GM23338 (cell line): Measurements from ENCODE around the gene SCNN1B. TPM values are rescaled to one million over a fixed set of nuclear protein-coding genes. Genes with fewer than 3 reads are reported as not detected.

Source experiments
- ATAC-seq: fragments of 200-7000 bp; cut with Tn5 transposase; 3 replicates; pipeline ENCODE4 v1.9.1; 2020
- DNase-seq: peaks from one replicate; pipeline ENCODE4 v3.0.0-alpha.2; 2015; ENCODE audit warnings: low spot score
- H2AFZ ChIP-seq: fragments of 200-600 bp; sonication (generic); 2 replicates; pipeline ENCODE4 v1.8.0; 2016; ENCODE audit warnings: antibody characterized with exemption, mild to moderate bottlenecking, moderate library complexity
- H3F3A ChIP-seq: fragments of 200-600 bp; sonication (generic); replicated peaks from 2 replicates; pipeline ENCODE4 v1.8.0; 2017; ENCODE audit warnings: antibody characterized with exemption, mixed run types, low read depth
- H3K27ac ChIP-seq: fragments of 200-600 bp; sonication (generic); 2 replicates; pipeline ENCODE4 v1.6.1; 2016; ENCODE audit warnings: low read depth
- H3K27me3 ChIP-seq: fragments of 200-600 bp; sonication (generic); 2 replicates; pipeline ENCODE4 v1.8.0; 2016; ENCODE audit warnings: mild to moderate bottlenecking, mixed run types, moderate library complexity; ENCODE audit not compliant: insufficient read depth
- H3K36me3 ChIP-seq: fragments of 200-600 bp; sonication (generic); 2 replicates; pipeline ENCODE4 v1.8.0; 2016; ENCODE audit warnings: mild to moderate bottlenecking; ENCODE audit not compliant: insufficient read depth
- H3K4me1 ChIP-seq: fragments of 200-600 bp; sonication (generic); 2 replicates; pipeline ENCODE4 v1.8.0; 2016; ENCODE audit warnings: mild to moderate bottlenecking, moderate library complexity; ENCODE audit not compliant: insufficient read depth
- H3K4me2 ChIP-seq: fragments of 200-600 bp; sonication (generic); 2 replicates; pipeline ENCODE4 v1.7.1; 2017; ENCODE audit warnings: mixed run types
- H3K4me3 ChIP-seq: fragments of 200-600 bp; sonication (generic); 2 replicates; pipeline ENCODE4 v1.6.1; 2016; ENCODE audit warnings: mixed run types
- H3K79me2 ChIP-seq: fragments of 200-600 bp; sonication (generic); replicated peaks from 2 replicates; pipeline ENCODE4 v1.8.0; 2017; ENCODE audit warnings: mild to moderate bottlenecking; ENCODE audit not compliant: insufficient read depth
- H3K9me2 ChIP-seq: fragments of 200-600 bp; sonication (generic); 2 replicates; pipeline ENCODE4 v1.8.0; 2017; ENCODE audit not compliant: insufficient read depth
- H4K20me1 ChIP-seq: fragments of 200-600 bp; sonication (generic); replicated peaks from 2 replicates; pipeline ENCODE4 v1.8.0; 2017; ENCODE audit warnings: mild to moderate bottlenecking; ENCODE audit not compliant: insufficient read depth
- H3K27ac Mint-ChIP-seq: 2 replicates; pipeline ENCODE4 v1.8.0; 2020; ENCODE audit warnings: inconsistent platforms, mild to moderate bottlenecking, moderate library complexity, mixed read lengths
- H3K27me3 Mint-ChIP-seq: 3 replicates; pipeline ENCODE4 v1.8.0; 2022; ENCODE audit warnings: low read depth, mild to moderate bottlenecking, moderate library complexity, mixed read lengths, inconsistent platforms; ENCODE audit not compliant: insufficient read depth, poor library complexity
- H3K36me3 Mint-ChIP-seq: 3 replicates; pipeline ENCODE4 v1.8.0; 2021; ENCODE audit warnings: low read depth, mild to moderate bottlenecking, inconsistent platforms, moderate library complexity, mixed read lengths
- H3K4me1 Mint-ChIP-seq: 3 replicates; pipeline ENCODE4 v1.8.0; 2020; ENCODE audit warnings: mild to moderate bottlenecking, inconsistent platforms, mixed read lengths
- H3K4me3 Mint-ChIP-seq: 3 replicates; pipeline ENCODE4 v1.8.0; 2021; ENCODE audit warnings: moderate library complexity, mild to moderate bottlenecking, inconsistent platforms, mixed read lengths
- H3K9me3 Mint-ChIP-seq: 3 replicates; pipeline ENCODE4 v1.8.0; 2020; ENCODE audit warnings: moderate library complexity, mild to moderate bottlenecking, inconsistent platforms, mixed read lengths
- CREB1 ChIP-seq: fragments of 250-450 bp; sonication (Bioruptor Pico); IDR thresholded peaks from 2 replicates; pipeline ENCODE4 v1.5.0; 2020; ENCODE audit warnings: low read depth, mild to moderate bottlenecking, moderate library complexity
- CTCF ChIP-seq, 2 experiments: fragments of 200-600 bp in 1 of 2; sonication (generic) in 1 of 2; conservative IDR thresholded peaks; 2 replicates each; pipeline versions ENCODE4 v1.5.1 to v1.6.1; 2016 to 2017; ENCODE audit warnings: antibody characterized with exemption in 2 of 2, low read depth in 2 of 2, mild to moderate bottlenecking in 2 of 2, moderate library complexity in 1 of 2
- ETS1 ChIP-seq: IDR thresholded peaks from 2 replicates; pipeline ENCODE4 v1.6.1; 2016; ENCODE audit warnings: antibody characterized with exemption
- EZH2 ChIP-seq: fragments of 200-600 bp; sonication (generic); IDR thresholded peaks from one replicate; pipeline ENCODE4 v1.8.0; 2017; ENCODE audit warnings: antibody characterized with exemption, mild to moderate bottlenecking, low read depth; ENCODE audit not compliant: unreplicated experiment
- EZH2phosphoT487 ChIP-seq: fragments of 200-600 bp; sonication (generic); IDR thresholded peaks from one replicate; pipeline ENCODE4 v1.8.1; 2018; ENCODE audit warnings: antibody characterized with exemption; ENCODE audit not compliant: unreplicated experiment
- JUNB ChIP-seq: IDR thresholded peaks from one replicate; pipeline ENCODE4 v1.6.1; 2016; ENCODE audit warnings: antibody characterized with exemption; ENCODE audit not compliant: unreplicated experiment
- NANOG ChIP-seq: IDR thresholded peaks from 2 replicates; pipeline ENCODE4 v1.6.1; 2016; ENCODE audit warnings: antibody characterized with exemption, borderline replicate concordance
- POLR2AphosphoS5 ChIP-seq: IDR thresholded peaks from 2 replicates; pipeline ENCODE4 v1.6.1; 2016; ENCODE audit warnings: antibody characterized with exemption, low read depth
- REST ChIP-seq: IDR thresholded peaks from one replicate; pipeline ENCODE4 v1.6.1; 2018; ENCODE audit warnings: antibody characterized with exemption; ENCODE audit not compliant: unreplicated experiment
- STAT1 ChIP-seq: IDR thresholded peaks from one replicate; pipeline ENCODE4 v1.6.1; 2016; ENCODE audit warnings: antibody characterized with exemption; ENCODE audit not compliant: unreplicated experiment
- ZNF114 ChIP-seq: fragments of 250-450 bp; sonication (Bioruptor Pico); IDR thresholded peaks from 2 replicates; pipeline ENCODE4 v1.5.0; 2020; ENCODE audit warnings: mild to moderate bottlenecking, moderate library complexity
- ZNF331 ChIP-seq: fragments of 250-450 bp; sonication (Bioruptor Pico); IDR thresholded peaks from 2 replicates; pipeline ENCODE4 v1.5.0; 2020; ENCODE audit warnings: low read depth, mild to moderate bottlenecking, moderate library complexity
- ZNF462 ChIP-seq: fragments of 250-450 bp; sonication (Bioruptor Pico); IDR thresholded peaks from 2 replicates; pipeline ENCODE4 v1.5.0; 2020; ENCODE audit warnings: mild to moderate bottlenecking, moderate library complexity
- polyA plus RNA-seq: library from polyadenylated mRNA; unstranded; fragments of >200 nt; fragmentation: Nextera tagmentation; extraction: Ambion mirVana; gene quantifications from 2 replicates; pipeline ENCODE4 v1.2.1, GENCODE V29; 2016
- total RNA-seq: library from RNA; depleted of rRNA; stranded (reverse); fragments of >200 nt; shearing (Covaris generic); gene quantifications from 2 replicates; pipeline ENCODE4 v1.2.3, GENCODE V29; 2014

The SCNN1B gene
- total and polyA plus RNA-seq, 2 experiments from 2014 or later: 0.78 to 1.1 TPM

GRCh38 chr16:23280483-23280967 is 21.6 kb upstream of the SCNN1B start:
- Mint-ChIP-seq H3K27me3 (peaks cover 3% of the 10 kb centered on the region), H3K4me1 (peaks cover 17% of the 10 kb centered on the region), H3K27ac (no peak overlapping the region), H3K9me3 (no peaks in the 10 kb centered on the region; the same call in 1 of the 3 replicates), H3K4me3 (no peak overlapping the region), H3K36me3 (no peaks in the 10 kb centered on the region)
- Histone ChIP-seq H2AFZ (no peak overlapping the region), H3K27ac (peak overlapping the region; percentile 81), H3K4me1 (peaks cover 16% of the 10 kb centered on the region), H3K79me2 (no peaks in the 10 kb centered on the region), H3K36me3 (no peaks in the 10 kb centered on the region), H3K9me2 (peaks cover 4% of the 10 kb centered on the region; the same call in 1 of the 2 replicates), H3F3A (peaks cover 9% of the 10 kb centered on the region; the same call in 1 of the 2 replicates), H3K4me2 (no peak overlapping the region), H4K20me1 (no peaks in the 10 kb centered on the region), H3K4me3 (no peak overlapping the region), H3K27me3 (no peaks in the 10 kb centered on the region)
- TF ChIP-seq ZNF462 (CRISPR knock-in tag) (no peak), ZNF114 (CRISPR knock-in tag) (no peak), CREB1 (CRISPR knock-in tag) (no peak), NANOG (no peak), JUNB (no peak), REST (no peak), EZH2 (no peak), EZH2phosphoT487 (no peak), ZNF331 (CRISPR knock-in tag) (no peak), ETS1 (no peak), POLR2AphosphoS5 (no peak), STAT1 (no peak), CTCF (conservative IDR thresholded peaks at IDR 0.05; ENCODE audit: low read depth in 2 of 2) (no peak)
- no peak for DNase-seq
- ATAC-seq: no peak
